NCI-H128 (cell line): Measurements from ENCODE around the gene HDHD3.

Source experiments
- DNase-seq: peaks from one replicate; lab custom pipeline; 2025; ENCODE audit not compliant: unreplicated experiment; lab: John Stamatoyannopoulos, UW

HDHD3 gene

DNA sequence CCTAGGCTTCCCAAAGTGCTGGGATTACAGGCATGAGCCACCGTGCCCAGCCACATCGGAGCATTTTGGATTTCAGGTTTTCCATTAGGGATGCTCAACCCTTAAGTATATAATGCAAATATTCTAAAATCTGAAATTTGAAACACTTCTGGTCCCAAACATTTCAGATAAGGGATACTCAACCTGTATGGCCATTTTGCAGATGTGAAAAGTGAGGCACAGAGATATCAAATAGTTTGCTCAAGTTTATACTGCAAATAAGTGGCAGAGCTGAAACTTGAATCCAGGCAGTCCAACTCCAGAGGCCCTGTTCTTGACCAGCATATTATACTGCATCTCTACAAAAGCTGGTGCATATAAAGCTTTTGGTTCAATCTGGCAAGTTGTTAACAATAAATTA lies 39.1 kb downstream of the HDHD3 start:
- DNase-seq = no peak

DNA sequence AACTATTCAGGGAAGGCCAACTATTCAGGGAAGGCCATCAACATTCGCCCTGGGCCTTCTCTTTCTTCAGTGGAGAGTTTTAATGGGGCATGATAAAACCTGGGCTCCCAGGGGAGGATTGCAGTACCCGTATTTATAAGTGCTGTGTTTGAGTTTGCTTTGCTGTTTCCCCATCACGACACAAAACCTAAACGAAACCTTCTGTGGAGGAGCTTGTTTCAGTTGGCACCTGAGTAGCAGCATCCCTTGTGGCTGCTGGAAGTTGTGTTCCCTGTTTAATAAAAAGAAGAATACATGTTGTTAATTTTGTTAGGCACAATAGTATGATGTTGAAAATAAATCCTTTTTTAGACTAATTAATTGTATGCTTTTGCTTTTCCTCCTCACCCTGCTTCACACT lies 45.0 kb downstream of the HDHD3 start:
- DNase-seq = no peak

- DNase-seq = no peak
Measured at GRCh38 chr9:113328045-113328782, 48.6 kb downstream of the HDHD3 start.

DNA sequence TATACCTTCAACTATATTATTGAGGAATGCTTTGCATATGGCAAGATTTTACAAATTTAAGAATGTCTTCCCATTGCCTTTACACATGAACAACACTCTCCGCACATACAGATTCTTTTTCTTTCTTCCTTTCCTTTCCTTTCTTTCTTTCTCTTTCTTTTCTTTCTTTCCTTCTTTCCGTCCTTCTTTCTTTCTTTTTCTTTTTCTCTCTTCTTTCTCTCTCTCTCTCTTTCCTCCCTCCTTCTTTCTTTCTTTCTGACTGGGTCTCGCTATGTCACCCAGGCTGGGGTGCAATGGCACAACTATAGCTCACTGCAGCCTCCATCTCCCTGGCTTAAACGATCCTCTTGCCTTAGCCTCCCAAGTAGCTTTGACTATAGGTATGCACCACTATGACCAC lies 50.6 kb downstream of the HDHD3 start:
- no peak for DNase-seq
